ENCODE results near the gene SLC26A1.
A peak's percentile ranks its signal among the peaks of the same experiment; 100 is the strongest.

SLC26A1 gene

DNA sequence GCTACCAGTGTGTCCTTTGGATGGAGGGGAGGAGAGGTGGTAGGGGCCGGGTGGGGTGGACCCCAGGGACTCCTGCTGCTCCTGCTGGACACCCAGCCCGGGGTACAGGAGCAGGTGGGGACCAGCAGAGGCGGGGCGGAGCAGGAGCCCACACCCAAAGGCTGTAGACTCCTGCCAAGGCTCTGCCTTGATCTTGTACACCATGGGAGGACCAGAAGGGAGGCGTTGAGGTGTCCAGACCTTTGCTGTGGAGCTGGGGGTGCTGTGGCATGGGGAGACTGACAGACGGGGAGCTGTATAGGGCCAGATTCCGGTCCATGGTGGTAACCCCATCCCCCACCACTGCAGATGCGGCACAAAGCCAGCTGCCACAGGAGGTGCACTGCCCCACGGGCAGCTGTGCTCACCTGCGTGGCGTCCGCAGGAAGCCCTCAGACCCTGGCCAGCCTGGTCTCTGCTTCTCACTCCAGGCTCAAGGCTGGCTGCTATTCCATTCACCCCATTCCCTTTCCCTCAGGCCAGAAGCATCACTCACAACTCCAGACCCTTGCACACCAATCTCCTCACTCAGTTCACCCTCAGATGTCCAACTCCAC lies 5.0 kb upstream of the SLC26A1 start:
- DNase-seq (ENCODE audit: low read depth) = no peak

DNA sequence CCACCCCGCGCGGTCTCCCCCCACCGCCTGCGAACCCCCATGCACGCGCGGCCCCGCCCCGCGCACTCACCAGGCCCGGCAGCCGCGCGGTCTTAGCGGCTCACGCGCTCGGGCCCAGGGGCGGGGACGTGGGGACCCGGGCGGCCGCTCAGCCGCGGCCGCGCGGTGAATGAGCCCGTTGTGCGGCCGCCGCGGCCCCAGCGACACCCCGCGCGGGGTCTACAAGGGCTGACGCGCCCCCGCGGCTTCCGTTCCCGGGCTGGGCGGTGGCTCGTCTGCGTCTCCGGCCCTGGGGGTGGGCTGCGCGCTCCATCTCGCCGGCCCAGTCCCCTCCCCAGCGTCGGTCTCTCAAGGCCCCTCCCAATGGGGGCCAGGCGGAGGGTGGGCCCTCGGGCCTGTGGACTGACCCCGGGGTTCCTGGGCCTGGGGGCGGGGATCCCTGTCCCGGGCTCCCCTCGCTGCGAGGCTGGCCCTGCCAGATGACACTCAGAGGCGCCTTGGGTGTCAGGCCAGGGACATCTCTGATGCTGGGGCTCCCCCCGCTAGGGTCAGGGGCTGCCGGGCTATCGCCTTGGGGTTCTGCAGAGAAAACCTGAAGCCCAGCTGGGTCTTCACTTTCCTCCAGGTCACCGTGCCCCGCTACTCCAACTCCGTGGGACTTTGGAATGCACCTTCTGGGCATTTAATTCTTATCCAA lies 4.3 kb upstream of the SLC26A1 start:
- no peak for DNase-seq (ENCODE audit: low read depth)

DNA sequence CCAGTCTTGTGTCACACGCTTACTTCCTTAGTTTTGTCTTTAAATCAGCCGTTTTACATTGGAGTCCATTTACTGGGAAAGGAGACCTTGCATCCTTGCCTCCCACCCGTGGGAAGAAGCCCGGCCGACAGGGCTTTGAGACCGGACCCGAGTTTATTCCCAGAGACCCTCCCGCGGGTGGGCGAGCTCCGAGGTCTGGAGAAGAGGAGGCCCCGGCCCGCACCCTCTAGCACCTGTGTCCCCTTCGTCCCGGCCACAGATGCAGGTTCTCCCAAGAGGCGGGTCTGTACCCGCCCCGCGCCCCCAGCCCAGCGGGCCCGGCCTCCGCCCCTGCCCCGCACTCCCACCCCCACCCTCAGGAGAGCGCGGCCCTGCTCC lies 3.8 kb upstream of the SLC26A1 start:
- no peak for DNase-seq (ENCODE audit: low read depth)

DNA sequence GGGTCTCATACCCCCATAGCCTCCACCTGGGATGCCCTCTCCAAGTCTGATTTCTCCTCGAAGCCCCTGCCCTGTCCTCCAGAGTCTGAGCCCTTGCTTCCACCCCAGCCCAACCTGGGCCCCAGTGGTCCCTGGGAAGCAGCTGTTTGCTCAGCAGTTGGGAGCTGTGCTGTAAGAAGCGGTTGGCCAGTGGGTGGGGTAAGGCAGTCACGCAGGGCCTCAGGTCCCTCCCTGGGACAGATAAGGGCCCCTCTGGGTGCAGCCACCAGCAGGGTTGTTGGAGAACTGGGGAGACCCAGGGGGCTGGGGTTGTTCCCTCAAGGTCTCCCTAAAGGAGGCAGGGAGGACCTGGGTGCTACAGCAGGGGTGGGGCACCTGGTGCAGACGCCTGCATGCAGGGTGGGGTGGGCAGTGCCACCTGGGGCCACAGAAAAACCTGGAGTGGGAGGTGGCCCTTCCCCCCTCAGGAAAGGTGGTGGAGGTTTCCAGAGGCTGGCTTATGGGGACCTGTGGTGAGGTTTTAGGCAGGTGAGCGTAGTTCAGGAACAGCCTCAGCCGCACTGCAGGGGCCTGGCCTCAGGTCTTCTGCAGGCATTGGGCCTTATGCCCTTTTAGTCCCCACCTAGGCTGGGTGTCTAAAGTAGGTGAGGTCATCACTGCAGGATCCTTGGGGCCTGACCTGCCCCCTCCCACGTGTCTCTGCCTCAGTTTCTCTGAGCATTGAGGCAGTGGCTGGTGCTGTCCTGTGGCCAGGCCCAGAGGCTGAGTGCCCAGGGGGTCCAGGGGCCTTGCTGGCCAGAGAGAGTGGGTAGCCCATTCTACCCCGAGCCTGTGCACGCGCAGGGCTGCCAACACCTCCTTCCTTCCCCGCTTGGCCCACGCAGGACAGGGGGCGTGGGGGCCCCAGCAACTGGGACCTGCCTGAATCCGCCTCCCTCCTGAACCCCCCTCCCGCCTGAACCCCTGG lies 3.1 kb upstream of the SLC26A1 start:
- no peak for DNase-seq (ENCODE audit: low read depth)

DNA sequence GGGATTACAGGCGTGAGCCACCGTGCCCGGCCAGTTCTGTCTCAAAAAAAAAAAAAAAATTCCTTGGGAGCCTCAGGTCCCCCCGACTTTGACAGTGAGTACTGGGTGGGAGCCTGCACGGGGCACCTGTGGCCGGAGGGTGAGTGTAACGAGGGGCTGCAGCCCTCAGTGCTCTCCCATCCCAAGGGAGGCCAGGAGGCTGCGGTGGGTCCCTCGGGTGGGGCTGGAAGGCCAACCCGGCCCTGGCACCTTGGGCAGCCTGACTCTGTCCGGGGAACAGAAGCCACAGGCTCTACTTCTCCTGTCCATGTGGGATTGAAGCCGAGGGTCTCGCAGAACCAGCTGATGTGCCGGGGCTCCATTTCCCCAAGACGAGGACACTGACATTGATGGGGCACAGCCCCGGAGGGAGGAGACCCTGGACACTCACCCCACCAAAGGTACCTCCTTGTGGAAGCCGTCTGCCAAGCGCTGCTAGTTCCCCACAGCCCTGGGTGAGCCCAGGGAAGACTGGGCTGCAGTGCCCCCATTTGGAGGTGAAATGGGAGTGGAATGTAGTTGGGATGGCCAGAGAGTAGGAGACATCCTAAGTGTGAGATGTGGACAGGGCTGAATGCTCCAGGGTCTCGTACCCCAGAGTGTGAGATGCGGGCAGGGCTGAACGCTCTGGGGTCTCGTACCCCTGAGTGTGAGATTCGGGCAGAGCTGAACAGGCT lies 2.3 kb upstream of the SLC26A1 start:
- DNase-seq (ENCODE audit: low read depth) = no peak

DNA sequence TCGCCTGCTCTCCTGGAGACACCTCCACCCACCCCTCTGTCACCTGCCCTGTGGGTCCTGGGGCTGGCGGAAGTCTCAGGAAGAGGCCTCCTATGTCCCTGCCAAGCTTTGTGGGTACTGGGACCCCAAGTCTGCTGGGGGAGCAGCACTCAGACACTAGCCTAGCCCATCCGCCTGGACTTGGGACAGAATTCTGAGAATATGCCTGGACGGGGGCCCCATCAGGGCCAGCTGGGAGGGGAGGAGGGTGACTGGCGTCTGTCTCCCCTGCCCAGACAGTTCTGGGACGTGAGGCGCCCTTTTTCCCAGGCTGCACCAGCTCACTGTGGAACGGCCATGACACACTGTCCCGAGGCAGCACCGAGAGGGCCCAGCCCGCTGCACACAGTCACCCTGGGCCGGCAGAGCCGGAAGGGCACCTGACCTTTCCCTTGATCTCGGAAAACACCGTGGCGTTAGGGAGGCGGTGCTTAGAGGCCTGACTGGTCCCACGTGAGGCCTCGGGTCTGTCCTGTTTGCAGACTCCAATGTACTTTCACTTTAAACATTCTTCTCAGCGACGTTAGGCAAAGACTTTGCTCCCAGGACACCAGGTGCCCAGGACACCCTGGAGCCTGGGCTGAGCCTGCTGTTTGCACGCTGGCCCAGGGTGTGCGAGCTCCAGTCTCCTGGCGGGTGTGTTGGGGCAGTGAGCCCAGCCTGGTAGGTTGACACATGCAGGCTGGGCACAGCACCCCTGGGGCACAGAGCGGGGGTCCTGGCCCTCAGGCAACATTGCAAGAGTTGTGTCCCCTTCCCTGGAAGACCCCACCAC lies 700 bp downstream of the SLC26A1 start:
- DNase-seq (ENCODE audit: low read depth) = no peak

DNA sequence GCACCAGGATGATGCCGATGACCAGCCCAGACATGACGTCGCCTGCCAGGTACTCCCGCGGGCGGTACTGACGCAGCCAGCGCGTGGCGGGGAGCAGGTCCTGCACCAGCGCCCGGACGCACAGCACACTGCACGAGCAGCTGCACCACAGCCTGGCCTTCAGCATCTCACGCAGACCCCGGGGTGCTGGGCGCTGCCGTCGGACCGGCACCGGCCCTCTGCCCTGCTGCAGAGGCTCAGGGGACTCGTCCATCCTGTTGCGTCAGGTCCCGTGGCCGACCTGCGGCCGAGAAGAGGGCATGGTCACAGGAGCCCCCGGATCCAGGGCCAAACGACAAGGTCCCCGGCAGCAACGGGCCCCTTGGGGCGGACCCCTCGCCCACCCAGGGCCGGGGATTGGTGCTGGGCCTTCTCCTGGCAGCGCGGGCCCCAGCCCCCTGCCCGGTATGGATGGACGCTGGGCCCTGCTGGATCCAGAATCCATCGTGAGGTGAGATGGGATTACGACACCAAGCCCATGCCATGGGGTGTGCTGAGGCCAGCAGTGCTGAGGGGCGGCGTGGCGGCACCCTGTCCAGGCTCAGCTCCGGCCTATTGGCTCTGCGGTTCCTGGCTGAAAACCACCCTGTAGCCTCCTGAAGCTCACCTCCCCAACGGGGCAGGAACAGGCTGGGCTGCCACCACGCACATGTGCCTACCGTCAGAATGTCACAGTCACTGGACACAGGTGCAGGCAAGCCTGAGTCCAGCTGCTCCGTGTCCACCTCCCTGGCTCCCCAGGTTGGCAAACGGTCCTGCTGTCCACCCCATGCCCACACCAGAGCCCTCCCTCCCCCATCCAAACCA lies 1.5 kb downstream of the SLC26A1 start:
- no peak for DNase-seq (ENCODE audit: low read depth)

DNA sequence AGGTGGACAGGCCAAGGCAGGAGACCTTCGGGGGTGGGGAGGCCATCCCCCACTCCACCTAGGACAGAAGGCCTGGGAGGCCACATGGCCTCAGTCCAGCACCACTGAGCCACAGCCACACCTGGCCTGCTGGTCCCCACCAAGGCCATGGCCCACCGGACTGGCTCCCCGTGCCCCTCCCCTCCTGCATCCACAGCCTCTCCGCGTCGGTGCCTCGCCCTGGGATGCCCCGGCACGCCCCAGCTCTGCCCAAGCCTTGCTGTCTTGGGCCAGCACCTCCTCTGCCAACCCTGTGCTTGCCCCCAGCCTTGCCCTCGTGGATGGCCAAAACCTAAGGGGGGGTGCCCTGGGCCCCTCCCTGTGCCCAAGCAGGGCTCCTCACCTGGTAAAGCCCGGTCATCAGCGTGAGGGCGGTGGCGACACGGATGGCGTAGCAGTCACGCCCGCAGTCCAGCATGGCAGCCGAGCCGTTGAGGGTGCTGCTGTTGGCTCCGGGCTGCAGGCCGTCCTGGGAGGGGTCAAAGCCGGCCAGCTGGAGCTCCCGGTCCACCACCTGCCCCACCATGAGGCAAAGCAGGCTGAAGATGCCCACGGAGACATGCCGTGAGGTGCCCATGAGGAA lies 2.3 kb downstream of the SLC26A1 start:
- DNase-seq (ENCODE audit: low read depth) = no peak

DNA sequence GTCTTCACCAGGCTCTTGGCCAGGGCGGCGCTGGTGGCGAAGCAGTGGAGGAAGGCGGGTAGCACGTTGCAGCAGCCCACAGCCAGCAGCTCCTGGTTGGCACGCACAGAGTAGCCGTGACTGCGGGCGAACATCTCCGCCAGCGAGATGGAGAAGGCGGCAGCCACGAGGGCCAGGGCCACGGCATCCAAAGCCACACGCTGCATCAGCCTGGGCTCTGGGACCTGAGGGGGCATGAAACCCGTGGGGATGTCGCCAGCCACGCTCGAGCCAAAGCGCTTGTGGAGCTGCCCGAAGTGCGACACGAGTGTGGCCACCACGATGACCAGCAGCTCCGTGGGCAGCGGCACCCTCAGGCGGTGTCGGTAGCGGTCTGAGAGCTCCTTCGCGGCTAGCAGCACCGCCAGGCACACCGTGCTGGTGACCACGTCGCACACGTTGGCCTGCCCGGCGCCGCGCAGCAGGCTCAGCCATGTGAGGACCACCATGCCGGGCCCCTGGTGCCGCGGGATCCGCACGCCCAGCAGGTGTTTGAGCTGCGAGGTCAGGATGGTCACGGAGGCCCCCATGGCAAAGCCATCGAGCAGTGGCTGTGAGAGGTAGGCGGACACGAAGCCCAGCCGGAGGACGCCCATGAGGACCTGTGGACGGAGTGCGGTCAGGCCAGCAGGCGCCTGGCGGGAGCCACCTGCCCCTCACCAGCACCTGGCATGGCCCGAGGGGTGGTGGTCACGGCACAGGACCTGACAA lies 3.3 kb downstream of the SLC26A1 start:
- DNase-seq (ENCODE audit: low read depth) = no peak

DNA sequence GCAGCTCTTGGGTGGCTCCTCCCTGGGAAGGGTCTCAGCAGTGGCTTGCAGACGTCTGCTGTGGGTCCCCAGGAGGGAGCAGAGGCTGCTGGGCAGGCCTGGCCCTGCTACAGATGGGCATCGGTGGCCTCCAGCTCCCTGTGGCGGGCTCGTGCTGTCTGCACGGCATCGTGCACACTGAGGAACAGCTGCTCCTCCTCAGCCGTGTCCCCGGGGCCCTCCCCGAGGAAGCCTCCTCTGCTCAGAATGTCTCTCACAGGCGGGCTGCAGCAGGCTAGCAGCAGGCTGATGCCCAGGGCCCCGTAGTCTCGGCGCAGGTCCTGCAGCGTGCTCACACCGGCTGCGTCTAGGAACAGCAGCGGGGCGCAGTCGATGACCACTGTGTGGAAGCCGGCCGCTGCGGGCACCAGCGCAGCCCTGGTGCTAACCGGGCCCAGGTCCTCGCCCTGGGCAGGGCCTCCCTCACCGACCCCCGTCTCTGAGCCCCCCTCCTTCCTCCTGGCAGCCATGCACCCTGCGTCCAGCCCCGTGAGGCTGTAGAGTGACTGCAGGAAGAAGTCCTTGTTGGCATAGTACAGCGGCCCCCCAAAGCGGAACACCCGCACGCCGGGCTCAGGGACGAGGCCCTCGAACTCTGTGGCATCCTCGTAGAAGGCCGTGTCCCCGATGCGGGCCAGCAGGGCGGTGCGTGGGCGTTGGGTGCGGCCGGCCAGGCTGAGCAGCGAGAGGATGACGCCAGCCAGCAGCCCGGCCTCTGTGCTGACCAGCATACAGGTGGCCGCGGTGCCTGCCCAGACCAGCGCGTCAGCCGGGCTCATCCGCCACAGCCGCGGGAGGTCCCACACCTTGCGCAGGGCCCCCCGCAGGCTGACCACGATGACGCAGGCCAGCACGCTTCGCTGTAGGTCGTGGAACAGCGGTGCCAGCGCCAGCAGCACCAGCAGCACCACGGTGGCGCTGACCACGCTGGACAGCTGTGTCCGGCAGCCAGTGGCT lies 4.2 kb downstream of the SLC26A1 start:
- no peak for DNase-seq (ENCODE audit: low read depth)

DNA sequence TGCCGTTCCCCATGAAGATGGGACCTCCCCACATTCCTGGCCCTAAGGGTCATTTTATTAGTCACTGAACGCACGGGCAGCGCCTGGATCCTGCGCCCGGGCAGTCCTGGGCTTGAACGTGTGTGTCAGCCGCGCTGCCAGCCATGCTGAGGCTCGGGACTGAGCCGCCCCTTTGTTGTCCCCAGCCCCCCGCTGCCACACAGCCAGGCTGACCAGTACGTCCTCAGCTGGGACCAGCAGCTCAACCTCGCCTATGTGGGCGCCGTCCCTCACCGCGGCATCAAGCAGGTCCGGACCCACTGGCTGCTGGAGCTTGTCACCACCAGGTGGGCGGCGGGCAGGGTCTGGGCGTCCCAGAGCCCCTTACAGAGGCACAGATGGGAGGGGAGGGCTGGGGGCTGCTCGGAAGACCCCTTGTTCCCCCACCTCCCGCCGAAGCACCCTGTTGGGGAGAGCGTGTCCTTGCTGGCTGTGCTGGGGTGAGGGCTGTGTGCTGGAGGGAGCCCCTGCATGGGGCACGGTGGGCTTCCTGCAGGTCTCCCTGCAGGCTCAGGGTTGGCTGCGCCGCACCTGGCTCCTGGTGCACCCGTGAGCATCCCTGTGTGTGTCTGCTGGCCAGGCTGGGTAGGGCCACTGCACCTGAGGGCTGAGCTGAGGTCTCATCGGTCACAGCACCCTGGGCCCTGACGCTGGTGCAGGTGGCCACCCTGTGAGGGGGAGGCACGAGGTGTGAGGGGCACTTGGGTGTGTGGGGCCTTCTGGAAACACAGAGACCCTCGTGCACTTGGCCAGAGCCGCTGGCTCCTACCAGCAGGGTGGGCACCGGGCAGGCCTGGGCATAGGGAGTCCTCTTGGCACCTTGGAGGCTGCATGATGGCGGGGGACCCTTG lies 5.3 kb downstream of the SLC26A1 start:
- no peak for DNase-seq (ENCODE audit: low read depth)

DNA sequence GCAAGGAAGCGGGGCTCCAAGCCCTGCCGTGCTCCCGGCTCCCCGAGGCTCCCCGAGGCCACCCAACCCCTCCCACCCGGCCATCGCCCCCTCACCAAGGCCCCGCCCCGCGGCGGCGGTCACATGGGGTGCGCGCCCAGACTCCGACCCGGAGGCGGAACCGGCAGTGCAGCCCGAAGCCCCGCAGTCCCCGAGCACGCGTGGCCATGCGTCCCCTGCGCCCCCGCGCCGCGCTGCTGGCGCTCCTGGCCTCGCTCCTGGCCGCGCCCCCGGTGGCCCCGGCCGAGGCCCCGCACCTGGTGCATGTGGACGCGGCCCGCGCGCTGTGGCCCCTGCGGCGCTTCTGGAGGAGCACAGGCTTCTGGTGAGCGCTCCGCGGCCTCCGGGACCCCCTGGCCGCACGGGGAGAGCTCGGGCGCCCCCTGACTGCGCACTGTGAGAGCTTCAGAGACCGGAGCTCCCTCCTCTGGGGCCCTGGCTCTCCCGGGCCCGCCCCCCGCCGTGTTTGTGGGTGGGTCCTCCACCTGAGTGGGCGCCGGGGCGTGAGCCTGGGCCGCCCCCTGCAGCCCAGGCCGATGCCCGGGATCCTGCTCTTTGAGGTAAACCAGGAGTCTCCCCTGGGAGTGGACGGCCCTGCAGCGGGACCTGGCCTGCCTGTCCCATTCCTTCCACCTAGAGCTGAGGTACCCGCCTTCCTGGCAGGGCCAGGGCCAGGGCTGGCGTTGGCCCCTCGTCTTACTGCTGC lies 6.2 kb downstream of the SLC26A1 start, which contains the start of gene IDUA:
TSS of gene IDUA (plus strand) at position 166 of the 745 bp plus-strand sequence. CDS start at position 207, 41 bp downstream.
- peak; percentile 78 for DNase-seq (ENCODE audit: low read depth)

DNA sequence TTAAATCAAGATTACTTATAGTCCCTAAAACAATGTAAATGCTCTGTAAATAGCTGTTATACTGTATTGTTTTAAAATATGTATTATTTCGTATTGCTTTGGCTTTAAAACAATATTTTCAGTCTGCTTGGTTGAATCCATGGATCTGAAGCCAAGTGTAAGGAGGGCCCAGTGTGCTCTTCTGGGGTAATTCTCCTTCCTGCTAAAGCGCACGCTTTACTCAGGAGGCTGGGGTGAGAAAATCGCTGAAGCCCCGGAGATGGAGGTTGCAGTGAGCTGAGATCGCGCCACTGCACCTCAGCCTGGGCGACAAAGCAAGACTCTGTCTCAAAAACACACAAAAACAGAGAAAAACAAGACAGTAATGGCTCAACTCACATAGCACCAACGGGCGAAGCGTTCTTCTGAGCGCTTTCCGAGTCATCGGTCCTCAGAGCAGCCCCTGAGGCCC lies 6.8 kb downstream of the SLC26A1 start:
- DNase-seq (ENCODE audit: low read depth) = no peak

DNA sequence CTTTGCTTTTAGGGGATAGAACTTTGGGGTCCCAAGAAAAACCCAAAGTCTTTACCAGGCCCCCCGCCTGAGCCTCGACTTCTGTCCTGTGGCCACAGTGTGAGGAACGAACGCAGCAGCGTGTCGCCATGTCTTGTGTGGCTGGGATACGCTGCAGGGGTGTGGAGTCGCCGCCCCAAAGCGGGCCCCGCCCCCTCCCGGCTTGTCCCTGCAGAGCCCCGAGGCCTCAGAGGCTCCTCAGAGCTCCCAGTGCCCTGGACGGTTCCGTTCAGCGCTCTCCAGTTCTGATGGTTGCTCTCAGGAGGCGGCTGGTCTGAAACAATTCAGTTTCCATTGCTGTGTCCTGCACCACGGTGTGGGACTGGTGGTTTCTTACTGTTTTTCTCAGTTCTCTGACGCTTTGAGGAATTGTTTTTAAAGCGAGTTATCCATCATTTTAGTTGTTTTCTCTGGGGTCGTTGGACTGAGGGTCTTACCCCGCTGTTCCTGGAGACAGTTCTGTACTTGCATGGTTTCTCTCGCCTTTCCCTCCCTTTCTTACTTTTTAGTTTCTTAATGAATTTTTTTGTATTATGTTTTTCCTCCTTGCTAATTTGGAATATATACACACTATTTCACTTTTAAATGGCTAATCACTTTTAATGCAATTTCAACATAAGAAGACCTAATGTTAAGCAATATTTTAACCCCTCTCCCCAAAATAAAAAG lies 7.9 kb downstream of the SLC26A1 start:
- DNase-seq (ENCODE audit: low read depth) = peak; percentile 56

DNA sequence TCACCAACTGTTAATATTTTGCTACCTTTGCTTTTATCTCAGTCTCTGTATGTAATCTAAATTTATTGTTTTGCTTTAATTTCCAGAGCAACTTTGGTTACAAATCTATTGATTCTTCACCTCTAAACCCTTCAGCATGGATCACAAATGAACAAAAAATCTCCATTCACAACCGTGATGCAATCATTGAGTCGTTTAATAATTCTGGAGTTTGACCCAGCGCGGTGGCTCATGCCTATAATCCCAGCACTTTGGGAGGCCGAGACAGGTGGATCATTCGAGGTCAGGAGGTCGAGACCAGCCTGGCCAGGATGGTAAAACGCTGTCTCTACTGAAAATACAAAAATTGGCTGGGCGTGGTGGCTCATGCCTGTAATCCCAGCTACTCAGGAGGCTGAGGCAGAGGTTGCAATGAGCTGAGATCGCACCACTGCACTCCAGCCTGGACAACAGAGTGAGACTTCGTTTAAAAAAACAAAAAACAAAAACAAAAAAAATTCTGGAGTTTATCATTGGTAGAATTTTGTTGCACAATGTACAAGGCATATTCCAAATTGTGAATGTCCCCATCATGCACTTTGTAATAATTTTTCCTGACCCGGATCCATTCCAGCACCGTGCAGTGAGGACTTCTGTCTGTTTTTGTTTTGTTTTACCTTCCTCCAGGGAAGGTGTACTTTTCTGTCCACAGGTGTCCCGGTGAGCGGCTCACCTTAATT lies 8.7 kb downstream of the SLC26A1 start:
- no peak for DNase-seq (ENCODE audit: low read depth)

Data from activated gamma-delta T cell treated with anti-CD3 and anti-CD28 coated beads, Interleukin-2, amount 50 U/mL, for 16 hours (primary cell).